CD4-positive, alpha-beta memory T cell (primary cell): Measurements from ENCODE around the gene IFI6. TPM values are rescaled to one million over a fixed set of nuclear protein-coding genes. Genes with fewer than 3 reads are reported as not detected.

Source experiments
- CTCF ChIA-PET: fragments of 350-600 bp; sonication (Branson Sonifier 250); formaldehyde crosslinking; loops from one replicate; lab custom pipeline; 2021; ENCODE audit warnings: inconsistent platforms; ENCODE audit not compliant: partially characterized antibody; lab: Charles Lee
- POLR2A ChIA-PET: fragments of 350-600 bp; sonication (Branson Sonifier 250); formaldehyde crosslinking; loops from one replicate; lab custom pipeline; 2021; ENCODE audit not compliant: partially characterized antibody; lab: Charles Lee
- DNase-seq, 5 donors: peaks; one replicate each; pipeline versions ENCODE4 v3.0.0 to v3.0.0-alpha.2; 2020 to 2022; ENCODE audit warnings: mixed read lengths in 1 of 5
- H3K27ac ChIP-seq: one replicate; pipeline ENCODE4 v1.7.0; 2013; ENCODE audit warnings: low read depth, low read length
- H3K27me3 ChIP-seq: 2 replicates; pipeline ENCODE4 v1.7.0; 2013; ENCODE audit warnings: mild to moderate bottlenecking, low read length, moderate library complexity; ENCODE audit not compliant: insufficient read depth
- H3K36me3 ChIP-seq: 2 replicates; pipeline ENCODE4 v1.7.0; 2013; ENCODE audit warnings: mild to moderate bottlenecking, low read length, moderate library complexity; ENCODE audit not compliant: insufficient read depth
- H3K4me1 ChIP-seq: 2 replicates; pipeline ENCODE4 v1.7.0; 2013; ENCODE audit warnings: mild to moderate bottlenecking, low read length, moderate library complexity; ENCODE audit not compliant: insufficient read depth
- H3K4me3 ChIP-seq, 2 donors: one replicate each; pipeline ENCODE4 v1.7.0; 2013; ENCODE audit warnings: low read length in 2 of 2, mild to moderate bottlenecking in 1 of 2
- H3K9me3 ChIP-seq, 2 donors: one replicate each; pipeline ENCODE4 v1.7.0; 2013; ENCODE audit warnings: low read length in 2 of 2, control low read depth in 1 of 2; ENCODE audit not compliant: control insufficient read depth in 1 of 2
- H3K27ac Mint-ChIP-seq, 7 donors: one replicate each; pipeline ENCODE4 v1.8.0; 2020 to 2021; ENCODE audit warnings: mixed read lengths in 7 of 7, mild to moderate bottlenecking in 6 of 7, inconsistent platforms in 3 of 7, moderate library complexity in 3 of 7
- H3K27me3 Mint-ChIP-seq, 2 donors: one replicate each; pipeline ENCODE4 v1.8.0; 2020 to 2021; ENCODE audit warnings: mixed read lengths in 2 of 2
- H3K36me3 Mint-ChIP-seq, 2 donors: one replicate each; pipeline ENCODE4 v1.8.0; 2020 to 2021; ENCODE audit warnings: mixed read lengths in 2 of 2, inconsistent platforms in 1 of 2, mild to moderate bottlenecking in 1 of 2
- H3K4me1 Mint-ChIP-seq, 4 donors: one replicate each; pipeline ENCODE4 v1.8.0; 2020 to 2021; ENCODE audit warnings: mixed read lengths in 4 of 4, mild to moderate bottlenecking in 1 of 4
- H3K4me3 Mint-ChIP-seq, 8 donors: one replicate each; pipeline ENCODE4 v1.8.0; 2020 to 2021; ENCODE audit warnings: mixed read lengths in 8 of 8, mild to moderate bottlenecking in 7 of 8, moderate library complexity in 6 of 8, inconsistent platforms in 3 of 8
- H3K9me3 Mint-ChIP-seq, 8 donors: one replicate each; pipeline ENCODE4 v1.8.0; 2020 to 2021; ENCODE audit warnings: mixed read lengths in 8 of 8, mild to moderate bottlenecking in 5 of 8, inconsistent platforms in 3 of 8, moderate library complexity in 1 of 8
- intact Hi-C: fragments of 100-400 bp; cut with micrococcal nuclease; formaldehyde crosslinking; loops from one replicate; pipeline ENCODE4 v1.15.1; 2023
- polyA plus RNA-seq, 2 donors: library from polyadenylated mRNA; unstranded; fragments of 300-500 nt; fragmentation: Illumina TruSeq; gene quantifications; one replicate each; pipeline ENCODE4 v1.2.3, GENCODE V29; 2021
- total RNA-seq, 2 experiments: library from RNA; stranded (reverse); gene quantifications; one replicate each; pipeline ENCODE4 v1.2.3, GENCODE V29; 2021

The IFI6 gene
- total RNA-seq (10 to 100 TPM; 23.0 to 24.9 TPM), polyA plus RNA-seq (100 to 1,000 TPM in 1 of 2 donors, 10 to 100 TPM in 1; 61.6 to 139 TPM)

DNA sequence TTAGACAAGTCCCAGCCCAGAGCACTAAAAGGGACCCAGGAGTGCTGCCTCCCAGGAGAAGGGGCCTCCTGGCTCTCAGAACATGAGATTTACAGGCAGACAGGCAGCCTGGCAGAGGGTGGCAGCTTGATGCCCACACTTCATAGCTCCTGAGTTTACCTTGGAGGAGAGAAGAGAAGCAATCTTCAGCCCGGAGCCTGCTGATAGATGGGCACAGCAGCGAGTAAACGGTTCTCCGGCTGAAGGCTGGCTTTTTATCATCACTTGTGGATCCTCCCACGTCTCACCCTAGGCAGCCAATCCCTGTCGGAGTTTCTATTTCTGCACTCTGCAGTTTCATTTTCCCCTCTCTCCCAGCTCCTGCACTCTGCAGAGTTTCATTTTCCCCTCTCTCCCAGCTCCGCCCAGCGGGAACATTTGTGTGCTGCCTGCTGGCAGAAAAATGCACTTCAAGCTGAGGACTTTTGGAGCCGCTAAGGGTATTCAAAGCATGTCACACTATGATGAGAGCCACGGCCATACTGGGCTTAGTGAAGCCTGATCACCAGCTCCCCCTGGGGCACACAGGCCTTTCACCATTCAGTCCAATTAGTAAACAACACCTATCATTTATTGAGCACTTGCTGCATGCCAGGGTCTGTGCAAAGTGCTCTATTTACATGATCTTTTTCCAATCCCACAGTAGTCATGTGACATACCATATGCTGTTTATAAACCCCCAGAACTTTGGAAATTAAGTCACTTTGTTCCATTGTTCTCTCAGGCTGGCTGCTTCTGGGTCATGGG, at the start of gene IFI6:
IFI6 (minus strand) TSS at position 229 of the 786 bp plus-strand sequence. CDS start 2,878 bp downstream, outside the sequence.
- peaks cover 4 to 7% of the 10 kb centered on the region in 2 donors for H3K36me3 Mint-ChIP-seq
- H3K4me1 ChIP-seq = peaks cover 41% of the 10 kb centered on the region
- H3K27me3 ChIP-seq = no peaks in the 10 kb centered on the region
- peaks cover 24 to 40% (median 33%) of the 10 kb centered on the region in 4 donors for H3K4me1 Mint-ChIP-seq
- peak within 1 kb of the TSS; percentile 85 for H3K27ac ChIP-seq
- POLR2A ChIA-PET = interaction anchor here (0.9 to 3.9 kb wide), 18 partner anchors 10 to 339 kb away, joined by 3 to 26 read pairs (median 5); partner anchors contain the start of genes AHDC1, FAM76A, PPP1R8 and STX12
- no peaks in the 10 kb centered on the region for H3K36me3 ChIP-seq
- intact Hi-C loops = loop anchor here (1.0 to 2.0 kb wide), 2 partner anchors 53 to 159 kb away; partner anchors contain the start of genes FAM76A and PPP1R8
- peak; percentile 82 to 92 (median 82) for DNase-seq
- peak within 1 kb of the TSS; percentile 90 to 99 (median 97) for H3K27ac Mint-ChIP-seq
- H3K27me3 Mint-ChIP-seq = no peaks in the 10 kb centered on the region
- no peaks in the 10 kb centered on the region for H3K9me3 ChIP-seq
- H3K4me3 ChIP-seq = peak within 1 kb of the TSS; percentile 63 to 65
- H3K4me3 Mint-ChIP-seq = peak within 1 kb of the TSS; percentile 91 to 99 (median 96)
- no peaks in the 10 kb centered on the region for H3K9me3 Mint-ChIP-seq
- CTCF ChIA-PET = interaction anchor here (0.6 to 13.1 kb wide), 15 partner anchors 10 to 483 kb away, joined by 3 to 550 read pairs (median 3); partner anchors contain the start of genes AHDC1, FAM76A and STX12

DNA sequence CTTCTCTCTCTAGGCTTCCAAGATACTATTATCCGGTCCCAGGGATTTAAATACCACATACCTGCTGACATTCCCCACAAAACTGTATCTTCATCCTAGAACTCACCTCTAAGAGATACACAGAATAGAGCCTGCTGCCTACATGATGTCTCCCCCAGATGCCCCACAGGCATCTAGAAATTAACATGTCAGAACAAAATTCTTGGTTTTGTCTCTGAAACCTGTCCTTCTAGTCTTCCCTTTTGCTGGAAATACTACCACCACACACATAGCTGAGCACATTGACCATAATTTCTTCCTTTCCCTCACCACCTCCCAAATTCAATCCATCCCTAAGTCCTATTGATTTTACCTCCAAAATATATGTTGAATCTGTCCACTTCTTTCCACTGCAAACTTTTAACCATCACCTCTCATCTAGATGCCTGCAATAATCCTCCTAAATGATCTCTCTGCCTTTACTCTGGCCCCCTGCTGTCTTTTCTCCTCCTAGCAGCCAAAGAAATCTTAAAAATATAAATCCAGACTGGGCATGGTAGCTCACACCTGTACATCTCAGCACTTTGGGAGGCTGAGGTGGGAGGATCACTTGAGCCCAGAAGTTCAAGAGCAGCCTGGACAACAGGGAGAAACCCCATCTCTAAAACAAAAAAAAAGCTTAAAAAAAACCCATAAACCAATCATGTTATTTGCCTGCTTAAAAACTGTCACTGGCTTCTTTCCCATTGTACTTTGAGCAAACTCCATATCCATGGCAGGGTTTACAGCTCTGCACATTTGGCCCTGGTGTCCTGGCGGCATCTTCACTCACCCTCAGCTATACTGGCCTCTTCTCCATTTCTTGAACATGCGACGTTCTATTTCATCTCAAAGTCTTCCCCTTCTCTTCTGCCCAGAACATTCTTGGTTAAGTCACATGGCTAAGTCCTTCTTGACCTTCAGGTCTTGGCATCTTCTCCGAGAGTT, 47.6 kb upstream of the IFI6 start:
- Histone ChIP-seq H3K36me3 (no peaks in the 10 kb centered on the region), H3K27ac (no peak overlapping the region), H3K4me3 (no peak overlapping the region), H3K27me3 (no peaks in the 10 kb centered on the region), H3K4me1 (no peaks in the 10 kb centered on the region), H3K9me3 (peaks cover 0 to 3% of the 10 kb centered on the region in 2 donors)
- DNase-seq = peak in 3 of 5 donors; percentile 7 to 19 (median 11)
- ChIA-PET POLR2A (no interaction called here), CTCF (interaction anchor here (0.8 to 1.2 kb wide), 2 partner anchors 47 to 50 kb away, joined by 3 to 5 read pairs; partner anchors contain the start of gene IFI6)
- peaks cover 0 to 2% (median 0%) of the 10 kb centered on the region in 4 donors for H3K4me1 Mint-ChIP-seq
- H3K27me3 Mint-ChIP-seq = peaks cover 18 to 20% of the 10 kb centered on the region in 2 donors
- H3K27ac Mint-ChIP-seq = peak overlapping the region in 2 of 7 donors; percentile 38 to 43
- intact Hi-C loops = loop anchor here (1.0 kb wide), 1 partner anchor 50 kb away; no protein-coding TSS in a partner anchor
- no peak overlapping the region for H3K4me3 Mint-ChIP-seq
- peaks cover 0 to 4% of the 10 kb centered on the region in 2 donors for H3K36me3 Mint-ChIP-seq
- H3K9me3 Mint-ChIP-seq = peaks cover 0 to 13% (median 10%) of the 10 kb centered on the region in 8 donors

DNA sequence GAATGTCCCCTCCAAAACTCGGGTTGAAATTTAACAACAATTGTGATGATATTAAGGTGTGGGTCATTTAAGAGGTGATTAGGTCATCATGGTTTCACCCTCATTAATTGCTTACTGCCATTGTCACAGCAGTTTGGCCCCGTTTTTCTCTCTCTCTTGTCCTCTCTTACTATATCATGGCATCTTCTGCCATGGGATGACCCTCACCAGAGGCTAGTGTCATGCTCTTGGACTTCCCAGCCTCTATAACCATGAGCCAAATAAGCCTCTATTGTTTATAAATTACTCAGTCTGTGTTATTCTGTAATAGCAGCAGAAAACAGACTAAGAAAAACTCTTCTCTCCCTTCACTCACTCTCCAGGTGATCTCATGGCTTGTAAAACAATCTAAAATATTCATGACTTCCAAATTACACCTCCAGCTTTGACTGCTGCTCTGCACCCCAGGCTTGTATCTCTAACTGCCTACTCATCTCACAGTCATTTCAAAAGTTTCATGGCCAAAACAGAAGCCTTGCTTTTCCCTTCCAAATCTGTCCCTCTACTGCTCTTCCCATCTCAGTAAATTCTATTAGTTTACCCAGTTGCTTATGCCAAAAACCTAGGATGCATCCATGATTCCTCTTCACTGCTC, 44.4 kb upstream of the IFI6 start:
- POLR2A ChIA-PET = interaction anchor here (1.0 kb wide), 1 partner anchor 9 kb away, joined by 3 read pairs; the partner anchor contains the start of gene FAM76A
- Histone ChIP-seq H3K9me3 (peaks cover 0 to 3% of the 10 kb centered on the region in 2 donors), H3K27me3 (no peaks in the 10 kb centered on the region), H3K4me3 (no peak overlapping the region), H3K4me1 (no peaks in the 10 kb centered on the region), H3K36me3 (no peaks in the 10 kb centered on the region), H3K27ac (no peak overlapping the region)
- peaks cover 20 to 22% of the 10 kb centered on the region in 2 donors for H3K27me3 Mint-ChIP-seq
- peaks cover 0 to 4% of the 10 kb centered on the region in 2 donors for H3K36me3 Mint-ChIP-seq
- H3K9me3 Mint-ChIP-seq = peaks cover 0 to 17% (median 10%) of the 10 kb centered on the region in 8 donors
- CTCF ChIA-PET = interaction anchor here (1.1 kb wide), 1 partner anchor 44 kb away, joined by 3 read pairs; the partner anchor contains the start of gene IFI6
- DNase-seq = no peak
- no peaks in the 10 kb centered on the region for H3K4me1 Mint-ChIP-seq
- intact Hi-C loops = no loop called here
- H3K4me3 Mint-ChIP-seq = no peak overlapping the region
- peak overlapping the region in 1 of 7 donors; percentile 16 for H3K27ac Mint-ChIP-seq

GRCh38 chr1:27713869-27714513, 42.0 kb upstream of the IFI6 start:
- H3K27me3 Mint-ChIP-seq = peaks cover 17 to 19% of the 10 kb centered on the region in 2 donors
- intact Hi-C loops = no loop called here
- H3K9me3 ChIP-seq = peaks cover 0 to 3% of the 10 kb centered on the region in 2 donors
- H3K4me3 Mint-ChIP-seq = no peak overlapping the region
- no peak overlapping the region for H3K4me3 ChIP-seq
- no peak for DNase-seq
- POLR2A ChIA-PET = no interaction called here
- H3K36me3 Mint-ChIP-seq = peaks cover 0 to 4% of the 10 kb centered on the region in 2 donors
- peaks cover 0 to 17% (median 11%) of the 10 kb centered on the region in 8 donors for H3K9me3 Mint-ChIP-seq
- no peaks in the 10 kb centered on the region for H3K36me3 ChIP-seq
- H3K27ac Mint-ChIP-seq = no peak overlapping the region
- no peaks in the 10 kb centered on the region for H3K4me1 ChIP-seq
- no peak overlapping the region for H3K27ac ChIP-seq
- no peaks in the 10 kb centered on the region for H3K4me1 Mint-ChIP-seq
- H3K27me3 ChIP-seq = no peaks in the 10 kb centered on the region
- CTCF ChIA-PET = no interaction called here

- ChIA-PET CTCF (no interaction called here), POLR2A (no interaction called here)
- no peaks in the 10 kb centered on the region for H3K27me3 ChIP-seq
- H3K4me3 ChIP-seq = no peak overlapping the region
- H3K9me3 ChIP-seq = peaks cover 0 to 3% of the 10 kb centered on the region in 2 donors
- intact Hi-C loops = no loop called here
- H3K4me1 Mint-ChIP-seq = no peaks in the 10 kb centered on the region
- H3K27me3 Mint-ChIP-seq = peaks cover 19% of the 10 kb centered on the region in 2 donors
- no peak for DNase-seq
- H3K36me3 Mint-ChIP-seq = peaks cover 0 to 4% of the 10 kb centered on the region in 2 donors
- H3K9me3 Mint-ChIP-seq = peaks cover 0 to 17% (median 11%) of the 10 kb centered on the region in 8 donors
- no peak overlapping the region for H3K27ac ChIP-seq
- H3K27ac Mint-ChIP-seq = no peak overlapping the region
- H3K4me1 ChIP-seq = no peaks in the 10 kb centered on the region
- no peaks in the 10 kb centered on the region for H3K36me3 ChIP-seq
- no peak overlapping the region for H3K4me3 Mint-ChIP-seq
These were observed 41.2 kb upstream of the IFI6 start for GRCh38 chr1:27713139-27713725.

- Mint-ChIP-seq H3K36me3 (no peaks in the 10 kb centered on the region), H3K4me1 (no peaks in the 10 kb centered on the region), H3K27ac (no peak overlapping the region), H3K4me3 (no peak overlapping the region), H3K27me3 (peaks cover 5% of the 10 kb centered on the region in 2 donors), H3K9me3 (peaks cover 0 to 6% (median 0%) of the 10 kb centered on the region in 8 donors)
- intact Hi-C loops = no loop called here
- Histone ChIP-seq H3K36me3 (no peaks in the 10 kb centered on the region), H3K27me3 (no peaks in the 10 kb centered on the region), H3K27ac (no peak overlapping the region), H3K9me3 (no peaks in the 10 kb centered on the region), H3K4me3 (no peak overlapping the region), H3K4me1 (no peaks in the 10 kb centered on the region)
- CTCF ChIA-PET = interaction anchor here (1.2 to 1.3 kb wide), 2 partner anchors 41 kb away, joined by 4 read pairs; no protein-coding TSS in a partner anchor
- DNase-seq = no peak
- POLR2A ChIA-PET = no interaction called here
These were observed 38.6 kb upstream of the IFI6 start for GRCh38 chr1:27710574-27710973.
